HepG2 (cell line): ENCODE data around the gene C17orf58. TPM values are rescaled to one million over a fixed set of nuclear protein-coding genes. Genes with fewer than 3 reads are reported as not detected.
A peak's percentile ranks its signal among the peaks of the same experiment; 100 is the strongest.

Experiments used
- BRF2 ChIP-seq: sonication (generic); formaldehyde crosslinking; IDR thresholded peaks from 2 replicates; pipeline ENCODE4 v1.8.1; 2022; ENCODE audit warnings: mild to moderate bottlenecking, missing genetic modification reagents
- CREM ChIP-seq, 2 experiments: sonication (generic) in 1 of 2; formaldehyde crosslinking in 1 of 2; IDR thresholded peaks; 2 replicates each; pipeline versions ENCODE4 v1.4.0 to v1.6.1; 2016 to 2020; ENCODE audit warnings: antibody characterized with exemption in 1 of 2, mild to moderate bottlenecking in 1 of 2, missing genetic modification reagents in 1 of 2
- EEA1 ChIP-seq: sonication (generic); formaldehyde crosslinking; IDR thresholded peaks from 2 replicates; pipeline ENCODE4 v1.5.1; 2020; ENCODE audit warnings: mild to moderate bottlenecking, missing genetic modification reagents, borderline replicate concordance
- ELF3 ChIP-seq: IDR thresholded peaks from 2 replicates; pipeline ENCODE4 v1.6.1; 2016; ENCODE audit warnings: missing genetic modification reagents, missing compliant biosample characterization
- GABPB1 ChIP-seq: IDR thresholded peaks from 2 replicates; pipeline ENCODE4 v1.6.1; 2016; ENCODE audit warnings: mild to moderate bottlenecking, missing genetic modification reagents, moderate library complexity, missing compliant biosample characterization
- JUN ChIP-seq: sonication (generic); formaldehyde crosslinking; IDR thresholded peaks from 2 replicates; pipeline ENCODE4 v1.4.0; 2020; ENCODE audit warnings: mild to moderate bottlenecking, missing genetic modification reagents
- KDM3A ChIP-seq: IDR thresholded peaks from 2 replicates; pipeline ENCODE4 v1.6.1; 2018; ENCODE audit warnings: low read depth, missing compliant biosample characterization
- KLF9 ChIP-seq: IDR thresholded peaks from 2 replicates; pipeline ENCODE4 v1.6.1; 2016; ENCODE audit warnings: low read depth
- NCOA5 ChIP-seq: sonication (generic); formaldehyde crosslinking; IDR thresholded peaks from 2 replicates; pipeline ENCODE4 v1.4.0; 2020; ENCODE audit warnings: missing genetic modification reagents
- NFAT5 ChIP-seq: sonication (generic); formaldehyde crosslinking; IDR thresholded peaks from 2 replicates; pipeline ENCODE4 v1.4.0; 2020; ENCODE audit warnings: missing genetic modification reagents
- NR0B2 ChIP-seq: sonication (generic); formaldehyde crosslinking; IDR thresholded peaks from 2 replicates; pipeline ENCODE4 v1.4.0; 2020; ENCODE audit warnings: mild to moderate bottlenecking, missing genetic modification reagents
- PBX3 ChIP-seq: sonication (generic); formaldehyde crosslinking; IDR thresholded peaks from 2 replicates; pipeline ENCODE4 v1.8.1; 2023; ENCODE audit warnings: missing genetic modification reagents, inconsistent platforms, borderline replicate concordance
- PRPF4 ChIP-seq: fragments of 200-400 bp; formaldehyde crosslinking; IDR thresholded peaks from 2 replicates; pipeline ENCODE4 v1.6.1; 2016; ENCODE audit warnings: low read length, low read depth; ENCODE audit not compliant: poor library complexity, severe bottlenecking
- SIN3A ChIP-seq: IDR thresholded peaks from 2 replicates; pipeline ENCODE4 v1.6.1; 2011; ENCODE audit warnings: low read depth, mild to moderate bottlenecking, control low read depth, low read length, borderline replicate concordance
- TBL1XR1 ChIP-seq: fragments of 150-350 bp; IDR thresholded peaks from 2 replicates; pipeline ENCODE4 v1.6.1; 2014; ENCODE audit warnings: borderline replicate concordance, low read length; ENCODE audit not compliant: partially characterized antibody
- TFE3 ChIP-seq: IDR thresholded peaks from 2 replicates; pipeline ENCODE4 v1.6.1; 2016
- ZNF251 ChIP-seq: sonication (generic); formaldehyde crosslinking; IDR thresholded peaks from 2 replicates; pipeline ENCODE4 v1.9.0; 2021; ENCODE audit warnings: mild to moderate bottlenecking, missing genetic modification reagents
- ZNF274 ChIP-seq: sonication (generic); formaldehyde crosslinking; IDR thresholded peaks from 2 replicates; pipeline ENCODE4 v1.5.1; 2020; ENCODE audit warnings: mild to moderate bottlenecking, missing genetic modification reagents
- ZNF317 ChIP-seq: sonication (generic); formaldehyde crosslinking; IDR thresholded peaks from 2 replicates; pipeline ENCODE4 v1.5.0; 2020; ENCODE audit warnings: mild to moderate bottlenecking, missing genetic modification reagents
- ZNF567 ChIP-seq: sonication (generic); formaldehyde crosslinking; IDR thresholded peaks from 2 replicates; pipeline ENCODE4 v1.8.1; 2023; ENCODE audit warnings: mild to moderate bottlenecking, missing genetic modification reagents, borderline replicate concordance
- ZNF614 ChIP-seq: IDR thresholded peaks from 2 replicates; pipeline ENCODE4 v1.6.1; 2018; ENCODE audit warnings: missing biosample characterization, missing genetic modification reagents, inconsistent platforms, borderline replicate concordance
- polyA plus RNA-seq, 8 experiments: library from polyadenylated mRNA; depleted of rRNA in 3 of 8; stranded (reverse) in 7 of 8; unstranded in 1 of 8; fragments of >200 nt; fragmentation: Illumina TruSeq in 4 of 8; extraction: Trizol in 4 of 8; gene quantifications; 2 replicates each; pipeline versions ENCODE4 v1.2.1 to v1.2.3, GENCODE V29; 2011 to 2016; ENCODE audit warnings: low read depth in 4 of 8, missing spikeins in 1 of 8, mixed read lengths in 1 of 8; ENCODE audit not compliant: insufficient read depth in 1 of 8
- total RNA-seq, 5 experiments: library from RNA; depleted of rRNA; stranded (reverse); fragments of >200 nt; fragmentation: Illumina TruSeq; extraction: Trizol; gene quantifications; 2 replicates each; pipeline ENCODE4 v1.2.3, GENCODE V29; 2016; ENCODE audit warnings: low read depth in 1 of 5

C17orf58 gene
- total and polyA plus RNA-seq, 2 of the 13 experiments (the other 11 are each of a cell fraction or from before 2014, with no cell fraction given): 15.6 to 15.8 TPM

GRCh38 chr17:67995570-67996263, 552 bp downstream of the C17orf58 start (continued):
- no peak for TF ChIP-seq NFAT5 (CRISPR knock-in tag)
- TF ChIP-seq SIN3A: no peak
- no peak for TF ChIP-seq KLF9 (CRISPR knock-in tag)
- no peak for TF ChIP-seq ZNF567
- no peak for TF ChIP-seq ZNF274 (CRISPR knock-in tag)
- TF ChIP-seq KDM3A (CRISPR knock-in tag): 0 out of 2 replicates have a peak, but pooled peaks have one; percentile 33
- no peak for TF ChIP-seq ZNF317 (CRISPR knock-in tag)
- peak; percentile 42; the same call in 1 of the 2 replicates for TF ChIP-seq GABPB1 (CRISPR knock-in tag)
- no peak for TF ChIP-seq PBX3 (CRISPR knock-in tag)
- TF ChIP-seq ZNF251: no peak
- TF ChIP-seq TBL1XR1: no peak
- TF ChIP-seq TFE3 (CRISPR knock-in tag): no peak
- no peak for TF ChIP-seq EEA1 (CRISPR knock-in tag)
- TF ChIP-seq ZNF614: no peak
- TF ChIP-seq PRPF4: no peak
- TF ChIP-seq ELF3 (CRISPR knock-in tag): no peak
- TF ChIP-seq CREM (IDR thresholded peaks at IDR 0.05): no peak
- TF ChIP-seq CREM (CRISPR knock-in tag; IDR thresholded peaks at IDR 0.05): no peak
- TF ChIP-seq NR0B2: no peak
- no peak for TF ChIP-seq BRF2
- no peak for TF ChIP-seq JUN
- TF ChIP-seq NCOA5 (CRISPR knock-in tag): no peak
